GM19397 (cell line): ENCODE data around the gene PTPRN2.

Experiments
- ATAC-seq: cut with Tn5 transposase; IDR thresholded peaks from one replicate; pipeline ENCODE4 v1.9.1; 2021; ENCODE audit warnings: mild to moderate bottlenecking, moderate library complexity; ENCODE audit not compliant: unreplicated experiment

Gene PTPRN2

DNA sequence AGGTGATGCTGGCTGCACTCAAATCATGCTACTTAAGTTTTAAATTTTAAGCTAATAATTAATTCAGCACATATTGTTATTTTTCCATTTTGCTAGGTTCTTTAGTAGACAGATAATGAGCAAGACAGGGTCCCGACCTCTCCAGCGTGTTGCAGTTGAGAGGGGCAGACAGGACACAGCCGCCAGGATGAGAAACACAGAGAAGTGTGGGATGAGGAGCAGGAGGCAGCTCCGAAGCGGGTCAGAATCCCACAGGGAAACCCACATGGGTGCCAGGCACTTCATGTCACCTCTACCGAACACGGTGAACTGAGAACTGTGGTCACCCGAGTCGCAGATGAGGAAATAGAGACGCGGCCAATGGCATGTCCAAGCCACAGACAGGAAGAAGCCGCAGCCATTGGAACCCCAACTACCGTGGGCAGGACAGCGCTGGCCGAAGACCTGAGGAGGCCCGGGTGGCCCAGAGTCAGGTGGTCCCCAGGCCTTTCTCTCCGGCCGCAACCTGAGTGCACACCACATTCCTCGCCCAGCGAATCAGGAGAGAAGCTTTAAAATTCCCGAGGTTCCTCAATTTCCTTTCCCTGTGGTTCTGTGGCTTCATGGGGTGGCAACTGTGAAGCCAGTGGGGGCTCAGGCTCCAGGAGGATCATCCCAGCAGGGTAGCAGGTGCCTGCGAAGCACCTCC lies 1037.9 kb downstream of the PTPRN2 start:
- no peak for ATAC-seq

- no peak for ATAC-seq
These were observed 1038.8 kb downstream of the PTPRN2 start for GRCh38 chr7:157548691-157549303.

DNA sequence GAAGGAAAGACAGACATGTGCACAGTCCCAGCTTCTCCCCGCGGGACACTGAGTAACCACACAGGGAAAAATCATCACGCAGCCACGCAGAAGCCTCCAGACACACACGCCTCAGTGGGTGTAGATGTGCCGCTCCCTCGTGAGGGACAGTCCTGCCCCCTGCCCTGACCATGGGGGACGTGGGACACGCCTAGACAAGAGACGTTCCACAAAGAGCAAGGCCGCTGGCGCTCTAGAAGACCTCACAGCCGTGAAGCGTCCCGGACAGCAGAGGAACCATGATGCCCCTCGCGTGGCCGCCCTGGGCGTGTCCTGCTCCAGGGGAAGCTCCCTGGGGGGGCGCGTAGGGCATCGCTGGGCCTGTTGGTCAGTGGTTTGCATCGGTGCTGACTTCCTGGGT lies 1040.0 kb downstream of the PTPRN2 start:
- ATAC-seq, result no peak

DNA sequence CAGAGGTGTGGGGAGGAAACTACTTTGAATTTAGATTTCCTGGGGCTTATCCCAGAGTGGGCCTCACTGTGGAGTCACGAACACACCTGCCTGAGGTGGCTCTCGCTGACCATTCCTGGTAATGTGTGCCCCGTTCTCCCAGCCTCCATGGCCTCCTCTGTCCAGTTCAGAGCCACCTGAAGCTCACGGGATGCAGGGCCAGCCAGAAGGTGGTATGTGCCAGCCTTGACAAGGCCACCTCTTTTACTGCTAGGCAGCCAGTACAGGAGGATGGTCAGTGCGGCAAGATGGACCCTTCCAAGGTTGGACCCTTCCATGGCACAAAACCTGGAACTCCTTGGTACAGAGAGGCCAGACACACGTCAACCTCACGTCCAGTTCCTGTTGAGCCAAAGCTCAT lies 1040.5 kb downstream of the PTPRN2 start:
- ATAC-seq, result no peak

- no peak for ATAC-seq
These were observed 1042.0 kb downstream of the PTPRN2 start for GRCh38 chr7:157545681-157546060.

DNA sequence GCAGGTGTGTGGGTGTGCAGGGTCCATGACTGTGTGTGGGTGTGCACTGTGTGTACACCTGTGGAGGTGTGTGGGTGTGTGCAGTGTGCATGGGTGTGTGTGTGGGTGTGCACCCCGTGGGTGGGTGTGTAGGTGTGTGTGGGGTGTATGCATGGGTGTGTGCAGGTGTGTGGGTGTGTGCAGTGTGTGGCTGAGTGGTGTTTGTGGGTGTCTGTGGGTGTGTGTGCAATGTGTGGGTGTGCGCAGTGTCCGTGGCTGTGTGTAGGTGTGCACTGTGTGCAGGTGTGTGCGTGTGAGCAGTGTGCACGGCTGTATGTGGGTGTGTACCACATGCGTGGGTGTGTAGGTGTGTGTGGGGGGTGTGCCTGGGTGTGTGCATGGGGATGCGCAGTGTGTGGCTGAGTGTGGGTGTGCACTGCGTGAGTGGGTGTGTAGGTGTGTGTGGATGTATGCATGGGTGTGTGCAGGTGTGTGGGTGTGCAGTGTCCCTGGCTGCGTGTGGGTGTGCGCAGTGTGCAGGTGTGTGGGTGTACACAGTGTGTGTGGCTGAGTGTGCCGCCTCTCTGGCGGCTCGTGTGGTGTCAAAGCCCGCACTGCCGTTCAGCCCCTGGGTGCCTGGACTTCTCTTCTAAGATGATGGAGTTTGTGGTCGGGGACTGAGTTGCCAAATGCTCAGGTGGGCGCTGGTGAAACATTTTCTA lies 1042.5 kb downstream of the PTPRN2 start:
- ATAC-seq, result no peak

DNA sequence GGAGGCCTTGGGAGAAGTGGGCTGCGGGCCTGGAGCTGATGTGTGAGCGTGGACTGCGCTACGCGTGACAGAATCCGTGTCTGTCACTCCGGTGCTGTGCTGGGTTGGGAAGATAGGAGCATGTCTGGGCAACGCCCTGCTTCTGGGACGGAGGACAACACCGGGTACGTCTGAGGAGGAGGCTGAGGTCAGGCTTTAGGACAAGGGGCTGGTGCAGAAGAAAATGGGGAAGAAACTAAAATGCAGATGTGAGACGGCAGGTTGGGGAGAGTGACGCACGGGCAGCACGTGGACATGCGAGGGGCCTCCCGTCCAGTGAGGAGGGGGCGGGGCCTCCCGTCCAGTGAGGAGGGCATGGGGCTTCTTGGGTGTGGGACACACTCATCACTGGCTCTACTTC lies 1043.4 kb downstream of the PTPRN2 start:
- ATAC-seq, result no peak

GRCh38 chr7:157543791-157544190 lies 1043.8 kb downstream of the PTPRN2 start:
- ATAC-seq, result no peak

DNA sequence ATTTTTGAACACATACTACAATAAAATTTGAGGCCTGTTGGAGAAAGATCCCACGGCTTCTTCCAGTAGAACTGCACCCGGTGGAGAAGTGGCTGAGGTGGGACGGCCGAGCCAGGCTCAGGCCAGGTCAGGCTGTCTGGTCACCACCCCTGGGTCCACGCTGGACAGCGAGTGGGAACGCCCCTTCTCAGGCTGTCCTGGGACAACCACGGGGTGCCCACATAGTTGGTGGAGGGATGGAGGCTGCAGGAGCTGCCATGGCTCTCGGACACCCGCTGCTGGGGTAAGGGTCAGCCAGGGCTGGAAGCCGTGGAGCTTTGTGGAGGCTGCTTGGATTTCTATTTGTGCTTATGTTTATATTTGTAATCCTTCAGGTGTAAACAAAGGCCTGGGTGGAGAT lies 1044.3 kb downstream of the PTPRN2 start:
- ATAC-seq, result no peak

GRCh38 chr7:157542068-157543021 lies 1045.3 kb downstream of the PTPRN2 start:
- no peak for ATAC-seq

DNA sequence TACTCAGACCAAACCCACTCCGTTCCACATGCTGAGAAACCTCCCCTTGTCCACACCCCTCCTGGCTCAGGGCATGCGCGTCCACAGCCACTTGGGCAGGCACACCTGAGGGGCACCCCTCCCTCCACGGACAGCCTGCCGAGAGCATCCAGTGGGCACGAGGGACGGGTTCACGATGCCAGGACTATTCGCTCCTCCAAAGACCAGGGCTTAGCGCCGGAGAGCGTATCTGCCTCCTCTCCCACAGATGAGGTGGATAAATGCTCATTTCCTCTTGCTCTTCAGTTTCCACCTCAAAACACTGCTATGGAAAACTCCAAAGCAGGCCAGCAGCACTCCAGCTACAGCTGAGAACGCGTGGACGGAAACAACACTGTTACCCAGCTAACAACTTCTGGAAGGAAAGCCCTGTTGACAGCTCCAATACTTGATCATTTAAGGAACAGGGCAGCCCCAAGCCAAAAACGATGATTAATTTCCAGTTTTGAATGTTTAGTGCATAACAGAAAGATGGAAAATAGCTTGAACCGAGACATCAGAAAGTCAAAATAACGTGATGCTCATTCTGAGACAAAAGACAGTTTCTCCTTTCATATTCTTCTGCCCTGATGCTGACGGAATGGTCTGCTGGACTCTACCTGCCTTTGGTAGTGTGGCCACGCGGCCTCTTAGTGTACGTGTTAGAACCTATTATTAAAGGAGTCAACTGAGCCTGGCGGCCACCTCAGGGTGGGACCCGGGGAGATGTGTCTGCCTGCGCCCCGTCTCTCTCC lies 1046.1 kb downstream of the PTPRN2 start:
- no peak for ATAC-seq

- ATAC-seq, result no peak
These were observed 1046.9 kb downstream of the PTPRN2 start for GRCh38 chr7:157540606-157541294.

DNA sequence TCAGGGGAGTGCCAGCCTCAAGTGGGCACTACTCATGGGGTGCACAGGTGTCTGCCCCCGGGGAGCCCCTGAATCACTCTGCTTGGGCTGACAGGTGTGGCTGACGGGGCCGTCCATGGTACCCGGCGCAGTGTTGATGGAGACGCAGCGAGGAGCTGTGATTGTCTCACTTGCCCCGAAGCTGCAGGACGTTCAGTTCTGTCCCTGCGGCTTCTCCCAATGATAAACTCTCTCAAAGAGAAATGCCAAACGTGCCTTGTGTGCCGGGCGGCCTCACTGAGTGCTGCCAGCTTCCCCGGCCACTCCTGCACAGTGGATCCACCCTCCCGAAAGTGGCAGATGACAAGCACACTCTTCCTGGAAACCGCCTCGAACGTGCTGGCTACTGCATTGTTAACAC lies 1047.6 kb downstream of the PTPRN2 start:
- ATAC-seq, result no peak

DNA sequence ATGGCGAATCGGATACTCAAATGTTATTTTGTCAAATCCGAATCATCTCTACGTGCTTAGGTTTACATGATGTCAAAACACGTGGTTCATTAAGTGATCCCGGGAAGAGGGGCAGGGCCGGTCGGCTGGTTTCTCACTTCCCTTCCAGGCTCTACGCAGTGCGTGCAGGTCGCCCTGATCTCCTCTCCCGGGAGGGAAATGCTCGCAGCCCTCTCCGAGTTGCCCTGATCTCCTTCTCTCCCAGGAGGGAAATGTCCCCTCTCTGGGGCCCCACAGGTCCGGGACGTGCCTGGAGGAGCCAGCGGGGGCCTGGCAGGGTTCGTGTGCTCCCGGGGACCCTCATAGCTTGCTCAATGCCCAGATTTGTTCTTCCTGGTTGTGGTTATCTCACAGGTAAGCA lies 1048.1 kb downstream of the PTPRN2 start:
- ATAC-seq, result no peak

GRCh38 chr7:157538735-157539134 lies 1048.9 kb downstream of the PTPRN2 start:
- ATAC-seq, result no peak

DNA sequence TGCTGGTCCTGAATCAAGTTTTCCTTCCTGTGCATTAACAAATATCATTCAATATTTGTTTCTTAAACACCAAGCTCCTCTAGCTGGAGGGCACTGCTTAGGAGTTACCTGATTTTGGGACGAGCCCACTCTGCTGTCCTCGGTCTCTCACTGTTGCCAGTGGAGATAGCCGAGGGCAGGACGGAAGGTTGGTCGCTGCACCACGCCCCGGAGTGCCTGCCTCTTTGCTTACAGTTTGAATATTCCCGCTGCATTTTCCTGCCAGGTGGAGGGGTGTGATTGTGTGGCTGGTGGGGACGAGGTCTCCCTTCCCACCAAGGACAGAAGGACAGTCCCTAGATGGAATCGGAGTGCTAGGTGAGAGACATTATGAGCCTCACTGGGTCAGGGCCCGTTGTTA lies 1049.3 kb downstream of the PTPRN2 start:
- ATAC-seq, result no peak

DNA sequence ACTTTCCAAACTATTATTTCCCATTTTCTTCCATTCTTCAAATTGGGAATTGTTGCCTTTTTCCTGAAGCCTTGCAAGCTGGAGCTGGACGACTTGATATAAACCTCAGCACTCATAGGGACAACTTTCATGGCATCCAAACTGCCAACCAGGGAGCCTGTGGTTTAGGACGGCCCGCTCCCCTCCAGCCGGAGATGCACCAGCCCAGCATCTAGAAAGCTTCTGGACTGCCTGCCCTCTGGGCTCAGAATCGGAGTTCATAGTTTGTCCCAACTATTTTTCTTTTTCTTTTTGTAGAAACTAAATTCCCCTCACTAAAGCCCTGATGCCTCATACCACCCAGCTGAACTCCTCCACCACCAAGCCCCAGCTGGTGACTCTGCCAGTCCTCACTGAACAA lies 1050.6 kb downstream of the PTPRN2 start:
- no peak for ATAC-seq

DNA sequence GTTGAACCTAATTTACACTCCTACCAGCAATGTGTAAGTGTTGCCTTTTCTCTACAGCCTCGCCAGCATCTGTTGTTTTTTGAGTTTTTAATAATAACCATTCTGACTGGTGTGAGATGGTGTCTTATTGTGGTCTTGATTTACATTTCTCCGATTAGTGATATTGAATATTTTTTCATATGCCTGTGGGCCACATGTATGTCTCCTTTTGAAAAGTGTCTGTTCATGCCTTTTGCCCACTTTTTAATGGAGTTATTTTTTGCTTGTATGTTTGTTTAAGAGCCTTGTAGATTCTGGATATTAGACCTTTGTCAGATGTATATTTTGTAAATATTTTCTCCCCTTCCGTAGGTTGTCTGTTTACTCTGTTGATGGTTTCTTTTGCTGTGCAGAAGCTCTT lies 1055.6 kb downstream of the PTPRN2 start:
- ATAC-seq, result no peak

DNA sequence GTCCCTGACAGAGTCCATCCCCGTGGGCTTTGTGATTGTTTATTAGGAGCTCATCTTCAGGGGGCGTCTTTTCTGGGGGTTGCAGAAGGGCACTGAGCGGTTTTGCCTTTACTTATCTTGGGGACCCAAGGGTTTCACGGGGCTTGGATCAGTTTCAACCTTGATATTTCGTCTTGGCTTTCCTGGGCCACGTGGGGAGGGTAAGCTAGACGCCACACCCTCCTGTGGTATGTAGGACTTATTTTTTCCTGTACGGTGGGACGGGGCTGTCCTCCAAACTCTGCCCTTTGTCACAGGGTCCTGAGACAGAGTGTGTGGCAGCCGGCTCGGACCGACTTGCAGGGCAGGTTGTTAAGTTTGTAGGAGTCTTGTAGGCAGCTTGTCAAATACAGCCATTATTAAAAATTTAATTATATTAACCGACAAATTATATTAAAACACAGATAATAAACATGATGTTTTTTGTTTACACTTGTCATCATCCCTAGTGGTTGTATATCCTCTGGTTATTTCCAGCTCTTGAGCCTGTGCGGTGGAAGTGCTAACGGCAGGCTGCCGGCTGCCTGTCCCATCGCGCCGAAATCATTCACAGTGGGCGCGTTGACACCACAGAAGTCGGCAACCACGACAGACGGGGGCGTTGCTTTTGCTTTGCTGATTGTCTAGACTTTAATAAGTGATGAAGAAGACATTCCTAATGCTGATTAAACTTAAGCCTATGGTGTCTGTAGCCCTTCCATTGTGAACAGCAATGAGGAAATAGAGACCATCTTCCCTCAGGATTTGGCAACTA lies 1057.7 kb downstream of the PTPRN2 start:
- no peak for ATAC-seq
